Skeletal muscle satellite cell (primary cell): ENCODE results near the gene PEX26.
"Not testable (repeated sequence)": the region's sequence is repeated elsewhere in the genome, so short reads cannot be mapped to it uniquely, and the experiment has no call there.

Source experiments
- H3K27me3 ChIP-seq: 2 replicates; pipeline ENCODE4 v1.7.0; 2013; ENCODE audit warnings: low read length; ENCODE audit not compliant: control insufficient read depth, insufficient read depth
- H3K36me3 ChIP-seq: 2 replicates; pipeline ENCODE4 v1.7.0; 2013; ENCODE audit warnings: mild to moderate bottlenecking, control low read depth, low read length; ENCODE audit not compliant: insufficient read depth
- H3K4me1 ChIP-seq: 2 replicates; pipeline ENCODE4 v1.7.0; 2013; ENCODE audit warnings: low read length; ENCODE audit not compliant: control insufficient read depth, insufficient read depth
- H3K4me2 ChIP-seq: 2 replicates; pipeline ENCODE4 v1.7.0; 2013; ENCODE audit warnings: mild to moderate bottlenecking, low read length
- H3K4me3 ChIP-seq: 2 replicates; pipeline ENCODE4 v1.7.0; 2013; ENCODE audit warnings: low read length
- H3K9ac ChIP-seq: 2 replicates; pipeline ENCODE4 v1.7.0; 2013; ENCODE audit warnings: mild to moderate bottlenecking, low read depth, low read length, moderate library complexity
- H3K9me3 ChIP-seq: replicated peaks from 2 replicates; pipeline ENCODE4 v1.7.0; 2013; ENCODE audit warnings: mild to moderate bottlenecking, control low read depth, low read length

PEX26 gene

GRCh38 chr22:18091478-18091877, 13.7 kb downstream of the PEX26 start:
- H3K9me3 ChIP-seq, result no peaks in the 10 kb centered on the region
- peak overlapping the region; percentile 65 for H3K4me3 ChIP-seq
- peaks cover 36% of the 10 kb centered on the region for H3K36me3 ChIP-seq
- H3K27me3 ChIP-seq, result no peaks in the 10 kb centered on the region
- H3K9ac ChIP-seq, result peak overlapping the region; percentile 85
- peak overlapping the region; percentile 89 for H3K4me2 ChIP-seq
- peaks cover 24% of the 10 kb centered on the region for H3K4me1 ChIP-seq

- H3K27me3 ChIP-seq, result no peaks in the 10 kb centered on the region
- no peaks in the 10 kb centered on the region for H3K9me3 ChIP-seq
- H3K4me2 ChIP-seq, result peak overlapping the region; percentile 89
- H3K9ac ChIP-seq, result peak overlapping the region; percentile 85
- peaks cover 24% of the 10 kb centered on the region for H3K4me1 ChIP-seq
- H3K36me3 ChIP-seq, result peaks cover 35% of the 10 kb centered on the region
- peak overlapping the region; percentile 65 for H3K4me3 ChIP-seq
Measured at GRCh38 chr22:18091916-18092526, 14.2 kb downstream of the PEX26 start.

DNA sequence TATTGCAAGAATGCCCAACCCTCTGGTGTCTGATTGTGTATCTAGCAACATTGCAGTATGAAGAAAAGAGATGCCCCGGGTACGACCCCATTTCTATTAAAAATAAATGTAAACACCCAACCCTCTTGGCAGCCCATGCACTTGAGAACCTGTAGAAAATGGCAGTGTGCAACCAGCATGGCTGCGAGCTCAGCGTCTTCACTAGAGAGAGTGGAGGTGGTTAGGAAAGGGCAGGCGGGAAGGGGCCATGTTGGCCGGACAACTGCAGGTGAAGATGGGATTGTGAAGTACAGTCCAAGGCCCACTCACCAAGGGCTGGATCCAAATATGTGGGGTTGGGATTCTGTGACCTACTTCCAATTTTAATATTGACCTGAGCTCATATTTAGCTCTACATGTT, 15.9 kb downstream of the PEX26 start:
- H3K9ac ChIP-seq, result no peak overlapping the region
- peaks cover 19% of the 10 kb centered on the region for H3K4me1 ChIP-seq
- no peaks in the 10 kb centered on the region for H3K9me3 ChIP-seq
- no peak overlapping the region for H3K4me2 ChIP-seq
- H3K36me3 ChIP-seq, result peaks cover 18% of the 10 kb centered on the region
- no peaks in the 10 kb centered on the region for H3K27me3 ChIP-seq
- no peak overlapping the region for H3K4me3 ChIP-seq

DNA sequence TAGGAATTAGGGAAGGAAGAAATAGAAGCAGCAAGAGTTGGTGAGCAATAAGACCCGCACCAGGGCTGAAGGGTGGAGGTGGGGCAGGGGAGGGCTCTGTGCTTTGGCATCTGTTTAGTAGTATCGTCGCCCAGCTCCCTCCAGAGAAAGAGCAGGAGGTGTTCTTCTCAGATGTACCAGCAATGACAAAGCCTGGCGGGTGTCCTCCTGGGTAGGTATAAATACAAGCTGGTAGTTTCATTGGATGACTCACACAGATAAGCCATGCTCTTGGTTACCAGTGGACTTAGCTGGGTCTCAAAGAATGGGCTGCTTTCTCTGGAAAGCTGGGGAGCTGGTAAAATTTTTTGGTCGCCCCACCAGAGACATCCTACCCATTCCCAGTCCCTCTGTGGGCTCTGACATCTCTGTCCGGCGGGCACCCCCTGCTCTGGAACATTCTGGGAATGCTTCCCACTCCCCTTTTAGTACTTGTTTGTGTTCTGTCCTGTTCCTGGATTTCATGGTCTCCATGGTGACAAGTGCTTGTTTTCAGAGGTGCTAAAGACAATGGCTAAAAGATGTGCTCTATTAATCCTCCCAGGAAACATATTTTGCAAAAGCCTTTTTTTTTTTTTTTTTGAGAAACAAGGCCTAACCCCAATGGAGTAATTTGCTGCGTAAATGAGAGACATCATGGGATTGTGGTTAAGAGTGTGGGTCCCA, 17.5 kb downstream of the PEX26 start:
- Histone ChIP-seq H3K27me3 (no peaks in the 10 kb centered on the region), H3K9me3 (no peaks in the 10 kb centered on the region), H3K9ac (no peak overlapping the region), H3K4me3 (no peak overlapping the region), H3K36me3 (peaks cover 7% of the 10 kb centered on the region), H3K4me2 (no peak overlapping the region), H3K4me1 (peaks cover 19% of the 10 kb centered on the region)

GRCh38 chr22:18096823-18097222, 19.0 kb downstream of the PEX26 start:
- Histone ChIP-seq H3K4me1 (peaks cover 8% of the 10 kb centered on the region), H3K4me3 (no peak overlapping the region), H3K9me3 (no peaks in the 10 kb centered on the region), H3K9ac (no peak overlapping the region), H3K27me3 (no peaks in the 10 kb centered on the region), H3K4me2 (no peak overlapping the region), H3K36me3 (no peaks in the 10 kb centered on the region)

GRCh38 chr22:18100781-18101180, 23.0 kb downstream of the PEX26 start:
- H3K4me1 ChIP-seq, result peaks cover 4% of the 10 kb centered on the region
- no peak overlapping the region for H3K4me3 ChIP-seq
- H3K9ac ChIP-seq, result no peak overlapping the region
- H3K4me2 ChIP-seq, result no peak overlapping the region
- no peaks in the 10 kb centered on the region for H3K9me3 ChIP-seq
- no peaks in the 10 kb centered on the region for H3K27me3 ChIP-seq
- H3K36me3 ChIP-seq, result no peaks in the 10 kb centered on the region

DNA sequence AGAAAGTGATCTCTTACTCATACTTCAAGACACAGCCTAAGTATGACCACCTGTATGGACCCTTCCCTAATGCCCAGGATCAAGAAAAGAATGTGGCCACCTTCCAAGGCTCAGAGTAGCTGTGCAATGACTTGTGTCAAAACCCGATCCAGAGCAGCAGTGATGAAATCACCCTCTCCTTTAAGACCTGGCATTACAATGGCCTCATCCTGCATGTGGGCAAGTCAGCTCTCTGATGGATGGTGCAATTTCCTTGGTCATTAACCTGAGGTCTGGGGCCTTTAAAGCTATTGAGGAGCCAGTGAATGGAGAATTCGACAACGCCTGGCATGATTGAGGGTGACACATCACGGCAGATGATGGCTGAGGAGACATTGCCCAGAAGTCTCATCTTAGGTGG, 23.7 kb downstream of the PEX26 start:
- H3K4me3 ChIP-seq, result no peak overlapping the region
- no peak overlapping the region for H3K4me2 ChIP-seq
- H3K4me1 ChIP-seq, result peaks cover 4% of the 10 kb centered on the region
- no peak overlapping the region for H3K9ac ChIP-seq
- no peaks in the 10 kb centered on the region for H3K9me3 ChIP-seq
- no peaks in the 10 kb centered on the region for H3K36me3 ChIP-seq
- H3K27me3 ChIP-seq, result no peaks in the 10 kb centered on the region

GRCh38 chr22:18103527-18104269, 25.9 kb downstream of the PEX26 start:
- no peak overlapping the region for H3K4me3 ChIP-seq
- no peaks in the 10 kb centered on the region for H3K27me3 ChIP-seq
- peaks cover 4% of the 10 kb centered on the region for H3K4me1 ChIP-seq

DNA sequence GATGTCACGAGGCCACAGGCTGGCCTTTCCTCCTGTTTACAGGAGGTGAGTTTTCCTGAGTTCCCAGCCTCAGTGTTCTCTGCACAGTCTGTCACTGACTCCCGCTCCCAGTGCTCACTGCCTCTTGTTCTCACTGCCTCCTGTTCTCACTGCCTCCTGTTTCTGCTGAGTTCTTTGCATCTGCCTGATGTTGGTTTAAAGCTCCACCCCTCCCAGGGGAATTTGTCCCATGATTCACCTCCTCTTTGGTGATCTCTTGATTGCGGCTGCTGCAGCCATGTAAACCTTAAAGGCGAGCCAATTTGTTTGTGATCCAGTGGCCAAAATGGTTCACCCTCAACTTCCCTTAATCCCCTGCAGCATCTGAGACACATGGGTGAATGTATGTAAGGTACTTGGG, 26.8 kb downstream of the PEX26 start:
- Histone ChIP-seq H3K4me2 (no peak overlapping the region), H3K27me3 (peaks cover 3% of the 10 kb centered on the region)

More at GRCh38 chr22:18103527-18104269, 25.9 kb downstream of the PEX26 start:
- Histone ChIP-seq H3K4me2 (no peak overlapping the region), H3K9ac (no peak overlapping the region), H3K9me3 (no peaks in the 10 kb centered on the region), H3K36me3 (no peaks in the 10 kb centered on the region)

DNA sequence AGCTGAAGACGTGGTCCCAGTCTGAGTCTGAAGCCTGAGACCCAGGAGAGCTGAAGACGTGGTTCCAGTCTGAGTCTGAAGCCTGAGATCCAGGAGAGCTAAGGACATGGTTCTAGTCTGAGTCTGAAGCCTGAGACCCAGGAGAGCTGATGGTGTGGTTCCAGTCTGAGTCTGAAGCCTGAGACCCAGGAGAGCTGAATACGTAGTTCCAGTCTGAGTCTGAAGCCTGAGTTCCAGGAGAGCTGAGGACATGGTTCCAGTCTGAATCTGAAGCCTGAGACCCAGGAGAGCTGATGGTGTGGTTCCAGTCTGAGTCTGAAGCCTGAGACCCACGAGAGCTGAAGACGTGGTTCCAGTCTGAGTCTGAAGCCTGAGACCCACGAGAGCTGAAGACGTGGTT, 28.2 kb downstream of the PEX26 start:
- not testable (repeated sequence) for H3K4me3 ChIP-seq, H3K9ac ChIP-seq, H3K36me3 ChIP-seq, H3K9me3 ChIP-seq, H3K4me2 ChIP-seq
- peaks cover 11% of the 10 kb centered on the region for H3K27me3 ChIP-seq
- H3K4me1 ChIP-seq, result peaks cover 15% of the 10 kb centered on the region

More for the DNA sequence above, 26.8 kb downstream of the PEX26 start:
- peaks cover 4% of the 10 kb centered on the region for H3K4me1 ChIP-seq
- H3K9ac ChIP-seq, result no peak overlapping the region
- H3K9me3 ChIP-seq, result no peaks in the 10 kb centered on the region
- H3K4me3 ChIP-seq, result no peak overlapping the region
- H3K36me3 ChIP-seq, result no peaks in the 10 kb centered on the region

DNA sequence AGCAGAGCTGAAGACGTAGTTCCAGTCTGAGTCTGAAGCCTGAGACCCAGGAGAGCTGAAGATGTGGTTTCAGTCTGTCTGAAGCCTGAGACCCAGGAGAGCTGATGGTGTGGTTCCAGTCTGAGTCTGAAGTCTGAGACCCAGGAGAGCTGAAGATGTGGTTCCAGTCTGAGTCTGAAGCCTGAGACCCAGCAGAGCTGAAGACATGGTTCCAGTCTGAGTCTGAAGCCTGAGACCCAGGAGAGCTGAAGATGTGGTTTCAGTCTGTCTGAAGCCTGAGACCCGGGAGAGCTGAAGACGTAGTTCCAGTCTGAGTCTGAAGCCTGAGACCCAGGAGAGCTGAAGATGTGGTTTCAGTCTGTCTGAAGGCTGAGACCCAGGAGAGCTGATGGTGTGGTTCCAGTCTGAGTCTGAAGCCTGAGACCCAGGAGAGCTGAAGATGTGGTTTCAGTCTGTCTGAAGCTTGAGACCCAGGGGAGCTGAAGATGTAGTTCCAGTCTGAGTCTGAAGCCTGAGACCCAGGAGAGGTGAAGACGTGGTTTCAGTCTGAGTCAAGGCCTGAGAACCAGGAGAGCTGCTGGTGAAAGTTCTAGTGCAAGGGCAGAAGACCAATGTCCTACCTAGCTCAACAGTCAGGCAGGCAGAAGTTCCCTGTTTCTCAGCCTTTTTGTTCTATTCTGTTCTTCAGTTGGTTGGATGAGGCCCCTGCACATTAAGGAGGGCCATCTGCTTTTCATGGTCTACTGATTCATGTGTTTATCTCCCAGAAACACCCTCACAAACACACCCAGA, 29.0 kb downstream of the PEX26 start:
- H3K4me2 ChIP-seq, result not testable (repeated sequence)

More for the DNA sequence above, 29.0 kb downstream of the PEX26 start:
- not testable (repeated sequence) for H3K4me3 ChIP-seq, H3K9me3 ChIP-seq, H3K36me3 ChIP-seq, H3K9ac ChIP-seq
- H3K27me3 ChIP-seq, result peaks cover 14% of the 10 kb centered on the region
- peaks cover 16% of the 10 kb centered on the region for H3K4me1 ChIP-seq
